PFSK-1 (cell line): ENCODE data around the gene ENOSF1.

ENCODE experiments used
- FOXP2 ChIP-seq: optimal IDR thresholded peaks from 2 replicates; pipeline ENCODE3; 2011; ENCODE audit warnings: borderline replicate concordance, control low read depth, inconsistent platforms; ENCODE audit not compliant: insufficient read depth; ENCODE audit errors: extremely low read length, extremely low read depth
- POLR2AphosphoS5 ChIP-seq: IDR thresholded peaks from 2 replicates; pipeline ENCODE4 v1.6.1; 2012; ENCODE audit warnings: low read depth, mild to moderate bottlenecking, control low read depth, low read length, moderate library complexity
- SIN3A ChIP-seq: IDR thresholded peaks from 2 replicates; pipeline ENCODE4 v1.6.1; 2012; ENCODE audit warnings: mild to moderate bottlenecking, low read length, moderate library complexity, borderline replicate concordance; ENCODE audit not compliant: insufficient read depth
- TAF1 ChIP-seq: IDR thresholded peaks from 2 replicates; pipeline ENCODE4 v1.6.1; 2012; ENCODE audit warnings: low read length, control low read depth, borderline replicate concordance; ENCODE audit not compliant: insufficient read depth
- TF ChIP-seq, protein P1 (sequence below), 2 experiments: IDR thresholded peaks; 2 replicates each; pipeline versions ENCODE4 v1.6.1 to v1.8.0; 2011 to 2012; ENCODE audit warnings: low read depth in 2 of 2, low read length in 2 of 2, control low read depth in 1 of 2, inconsistent platforms in 1 of 2, mild to moderate bottlenecking in 1 of 2, moderate library complexity in 1 of 2; ENCODE audit not compliant: insufficient read depth in 1 of 2

DNA sequence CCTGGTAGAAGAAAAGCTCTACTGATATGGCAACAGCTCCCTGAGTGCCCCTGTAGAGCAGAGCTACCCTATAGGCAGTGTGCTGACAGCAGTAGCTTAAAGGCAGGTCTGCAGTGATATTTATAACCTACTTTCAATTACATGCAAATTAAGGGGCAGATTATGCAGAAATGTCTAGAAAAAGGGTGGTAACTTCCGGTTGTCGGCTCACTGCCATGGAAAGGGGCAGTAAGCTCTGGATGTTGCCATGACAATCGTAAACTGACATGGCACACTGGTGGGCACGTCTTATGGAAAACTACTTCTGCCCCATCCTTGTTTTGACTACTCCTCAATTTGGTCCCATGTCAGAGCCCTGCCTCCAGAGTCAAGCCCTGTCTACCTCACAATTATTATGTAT, 57.8 kb downstream of the ENOSF1 start:
- TF ChIP-seq TAF1: no peak
- TF ChIP-seq, protein P1, sequence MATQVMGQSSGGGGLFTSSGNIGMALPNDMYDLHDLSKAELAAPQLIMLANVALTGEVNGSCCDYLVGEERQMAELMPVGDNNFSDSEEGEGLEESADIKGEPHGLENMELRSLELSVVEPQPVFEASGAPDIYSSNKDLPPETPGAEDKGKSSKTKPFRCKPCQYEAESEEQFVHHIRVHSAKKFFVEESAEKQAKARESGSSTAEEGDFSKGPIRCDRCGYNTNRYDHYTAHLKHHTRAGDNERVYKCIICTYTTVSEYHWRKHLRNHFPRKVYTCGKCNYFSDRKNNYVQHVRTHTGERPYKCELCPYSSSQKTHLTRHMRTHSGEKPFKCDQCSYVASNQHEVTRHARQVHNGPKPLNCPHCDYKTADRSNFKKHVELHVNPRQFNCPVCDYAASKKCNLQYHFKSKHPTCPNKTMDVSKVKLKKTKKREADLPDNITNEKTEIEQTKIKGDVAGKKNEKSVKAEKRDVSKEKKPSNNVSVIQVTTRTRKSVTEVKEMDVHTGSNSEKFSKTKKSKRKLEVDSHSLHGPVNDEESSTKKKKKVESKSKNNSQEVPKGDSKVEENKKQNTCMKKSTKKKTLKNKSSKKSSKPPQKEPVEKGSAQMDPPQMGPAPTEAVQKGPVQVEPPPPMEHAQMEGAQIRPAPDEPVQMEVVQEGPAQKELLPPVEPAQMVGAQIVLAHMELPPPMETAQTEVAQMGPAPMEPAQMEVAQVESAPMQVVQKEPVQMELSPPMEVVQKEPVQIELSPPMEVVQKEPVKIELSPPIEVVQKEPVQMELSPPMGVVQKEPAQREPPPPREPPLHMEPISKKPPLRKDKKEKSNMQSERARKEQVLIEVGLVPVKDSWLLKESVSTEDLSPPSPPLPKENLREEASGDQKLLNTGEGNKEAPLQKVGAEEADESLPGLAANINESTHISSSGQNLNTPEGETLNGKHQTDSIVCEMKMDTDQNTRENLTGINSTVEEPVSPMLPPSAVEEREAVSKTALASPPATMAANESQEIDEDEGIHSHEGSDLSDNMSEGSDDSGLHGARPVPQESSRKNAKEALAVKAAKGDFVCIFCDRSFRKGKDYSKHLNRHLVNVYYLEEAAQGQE (IDR thresholded peaks at IDR 0.05; ENCODE audit: insufficient read depth in 1 of 2, low read depth in 2 of 2, low read length in 2 of 2): no peak
- no peak for TF ChIP-seq POLR2AphosphoS5
- no peak for TF ChIP-seq FOXP2
- no peak for TF ChIP-seq SIN3A
